ENCODE data around the gene C19orf38.

C19orf38 gene

DNA sequence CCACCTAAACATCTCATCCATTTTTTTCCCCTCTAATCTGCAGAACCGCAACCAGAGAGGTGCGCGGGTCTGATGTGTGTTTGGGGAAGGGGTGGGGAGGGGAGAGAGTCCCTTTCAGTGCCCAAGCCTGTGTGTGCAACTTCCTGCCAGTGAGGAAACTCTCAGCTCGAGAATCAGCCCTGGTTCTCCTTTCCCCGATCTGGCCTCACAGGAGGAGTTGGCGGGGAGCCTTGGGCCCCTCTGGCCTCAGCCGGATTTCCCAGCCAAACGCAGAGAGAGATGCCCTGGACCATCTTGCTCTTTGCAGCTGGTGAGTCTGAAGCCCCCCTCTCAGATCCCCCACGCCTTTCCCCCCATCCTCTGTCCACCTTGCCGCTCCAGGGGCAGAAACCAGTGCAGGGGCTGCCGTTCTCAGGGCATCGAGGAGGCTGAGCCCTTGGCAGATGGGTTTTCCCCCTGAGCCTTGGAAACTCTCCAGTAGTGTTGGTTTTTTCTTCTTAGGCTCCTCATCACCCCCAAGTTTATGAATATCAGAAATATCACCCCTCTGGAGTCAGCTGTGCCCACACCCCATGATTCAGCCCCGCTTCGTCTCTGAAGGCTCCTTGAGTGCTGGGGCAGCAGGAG lies at the start of gene C19orf38:
Gene C19orf38 (plus strand): TSS at position 186 of the 627 bp plus-strand sequence. CDS start 94 bp downstream, at position 280.
- Histone ChIP-seq H3K4me3 (ENCODE audit: low read length) (peak within 1 kb of the TSS; percentile 36), H3K4me1 (ENCODE audit: control insufficient read depth, low read length) (peaks cover 8% of the 10 kb centered on the region), H4K20me1 (ENCODE audit: control insufficient read depth, insufficient read depth, low read depth, low read length) (no peaks in the 10 kb centered on the region), H3K27ac (ENCODE audit: low read depth, low read length) (no peak within 1 kb of the TSS), H3F3A (ENCODE audit: control insufficient read depth, insufficient read depth) (no peaks in the 10 kb centered on the region), H3K9me3 (ENCODE audit: control insufficient read depth, insufficient read depth, low read length) (no peaks in the 10 kb centered on the region), H3K36me3 (ENCODE audit: control insufficient read depth, low read length) (no peaks in the 10 kb centered on the region), H3K9me2 (replicated peaks; ENCODE audit: control insufficient read depth, low read length) (no peaks in the 10 kb centered on the region), H3K79me2 (ENCODE audit: control insufficient read depth, low read length) (no peaks in the 10 kb centered on the region), H3K27me3 (ENCODE audit: control insufficient read depth, low read length) (peaks cover 4% of the 10 kb centered on the region; the same call in 1 of the 2 replicates), H3K4me2 (ENCODE audit: low read length) (peak within 1 kb of the TSS; percentile 46)
- TF ChIP-seq EZH2phosphoT487 (IDR thresholded peaks at IDR 0.05; ENCODE audit: borderline replicate concordance, low read length) (no peak), CTCF (IDR thresholded peaks at IDR 0.05; ENCODE audit: low read depth, low read length, poor library complexity, severe bottlenecking) (no peak)

DNA sequence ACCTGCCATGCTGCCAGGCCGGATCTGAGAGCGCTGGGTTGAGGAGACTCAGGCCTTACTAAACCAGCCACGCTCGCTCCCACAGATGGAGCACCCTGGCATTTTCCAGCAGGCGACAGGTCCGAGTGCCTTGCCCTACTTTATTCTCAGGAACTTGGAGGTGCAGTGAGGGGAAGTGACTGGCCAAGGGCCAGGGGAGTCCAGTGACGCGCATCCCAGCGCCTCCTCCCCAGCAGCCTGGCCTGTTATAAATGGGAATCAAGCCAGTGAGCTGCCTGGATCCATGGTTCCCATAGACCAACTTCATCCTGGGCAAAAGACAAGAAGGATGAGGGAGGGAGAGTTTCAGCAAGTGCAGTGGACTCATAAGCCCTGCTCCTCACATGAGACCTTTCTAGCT lies 47.7 kb upstream of the C19orf38 start:
- no peaks in the 10 kb centered on the region for H3K27me3 ChIP-seq (ENCODE audit: control insufficient read depth, low read length)
- H4K20me1 ChIP-seq (ENCODE audit: control insufficient read depth, insufficient read depth, low read depth, low read length) = no peaks in the 10 kb centered on the region
- H3K79me2 ChIP-seq (ENCODE audit: control insufficient read depth, low read length) = no peaks in the 10 kb centered on the region
- H3K4me1 ChIP-seq (ENCODE audit: control insufficient read depth, low read length) = no peaks in the 10 kb centered on the region
- no peaks in the 10 kb centered on the region for H3K9me3 ChIP-seq (ENCODE audit: control insufficient read depth, insufficient read depth, low read length)
- TF ChIP-seq CTCF (IDR thresholded peaks at IDR 0.05; ENCODE audit: low read depth, low read length, poor library complexity, severe bottlenecking) = no peak
- no peak for TF ChIP-seq EZH2phosphoT487 (IDR thresholded peaks at IDR 0.05; ENCODE audit: borderline replicate concordance, low read length)
- no peak overlapping the region for H3K4me2 ChIP-seq (ENCODE audit: low read length)
- H3K4me3 ChIP-seq (ENCODE audit: low read length) = no peak overlapping the region
- H3K36me3 ChIP-seq (ENCODE audit: control insufficient read depth, low read length) = peaks cover 58% of the 10 kb centered on the region
- no peak overlapping the region for H3K27ac ChIP-seq (ENCODE audit: low read depth, low read length)
- H3K9me2 ChIP-seq (replicated peaks; ENCODE audit: control insufficient read depth, low read length) = no peaks in the 10 kb centered on the region
- H3F3A ChIP-seq (ENCODE audit: control insufficient read depth, insufficient read depth) = no peaks in the 10 kb centered on the region

DNA sequence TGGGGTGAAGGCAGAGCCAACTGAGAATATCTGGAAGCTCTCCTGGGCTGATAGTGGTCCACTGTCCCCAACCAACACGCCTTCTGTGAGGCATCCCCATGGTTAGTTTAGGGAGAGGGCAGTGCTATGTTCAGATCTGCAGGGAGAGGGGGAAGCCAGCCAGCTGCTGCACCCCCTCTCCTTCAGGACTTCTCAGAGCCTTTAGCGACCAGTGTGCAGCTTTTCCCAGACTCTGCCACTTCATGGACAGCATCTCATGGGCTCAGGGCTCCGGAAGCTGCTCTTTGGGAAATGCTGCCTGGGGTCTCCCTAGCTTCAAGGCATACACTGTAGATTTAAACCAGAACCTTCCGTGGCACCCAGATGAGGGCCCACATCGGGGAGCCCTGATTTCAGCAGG lies 45.7 kb upstream of the C19orf38 start:
- Histone ChIP-seq H3K4me1 (ENCODE audit: control insufficient read depth, low read length) (no peaks in the 10 kb centered on the region), H3K9me3 (ENCODE audit: control insufficient read depth, insufficient read depth, low read length) (no peaks in the 10 kb centered on the region), H3K9me2 (replicated peaks; ENCODE audit: control insufficient read depth, low read length) (no peaks in the 10 kb centered on the region), H3K27ac (ENCODE audit: low read depth, low read length) (no peak overlapping the region), H3K27me3 (ENCODE audit: control insufficient read depth, low read length) (no peaks in the 10 kb centered on the region), H3K4me3 (ENCODE audit: low read length) (no peak overlapping the region), H3F3A (ENCODE audit: control insufficient read depth, insufficient read depth) (no peaks in the 10 kb centered on the region), H3K79me2 (ENCODE audit: control insufficient read depth, low read length) (no peaks in the 10 kb centered on the region), H4K20me1 (ENCODE audit: control insufficient read depth, insufficient read depth, low read depth, low read length) (no peaks in the 10 kb centered on the region), H3K36me3 (ENCODE audit: control insufficient read depth, low read length) (peaks cover 41% of the 10 kb centered on the region), H3K4me2 (ENCODE audit: low read length) (no peak overlapping the region)
- TF ChIP-seq EZH2phosphoT487 (IDR thresholded peaks at IDR 0.05; ENCODE audit: borderline replicate concordance, low read length) (no peak), CTCF (IDR thresholded peaks at IDR 0.05; ENCODE audit: low read depth, low read length, poor library complexity, severe bottlenecking) (no peak)
